GM23248 (cell line): Measurements from ENCODE around the gene MTHFD1L.

Experiments used
- EZH2 ChIP-seq: fragments of 200-600 bp; sonication (generic); IDR thresholded peaks from 2 replicates; pipeline ENCODE4 v1.6.1; 2018; ENCODE audit warnings: antibody characterized with exemption, mild to moderate bottlenecking; ENCODE audit not compliant: insufficient read depth, poor library complexity, severe bottlenecking
- EZH2phosphoT487 ChIP-seq: fragments of 200-600 bp; sonication (generic); IDR thresholded peaks from 2 replicates; pipeline ENCODE4 v1.6.1; 2018; ENCODE audit warnings: antibody characterized with exemption, moderate library complexity, mild to moderate bottlenecking, low read depth; ENCODE audit not compliant: insufficient read depth

DNA sequence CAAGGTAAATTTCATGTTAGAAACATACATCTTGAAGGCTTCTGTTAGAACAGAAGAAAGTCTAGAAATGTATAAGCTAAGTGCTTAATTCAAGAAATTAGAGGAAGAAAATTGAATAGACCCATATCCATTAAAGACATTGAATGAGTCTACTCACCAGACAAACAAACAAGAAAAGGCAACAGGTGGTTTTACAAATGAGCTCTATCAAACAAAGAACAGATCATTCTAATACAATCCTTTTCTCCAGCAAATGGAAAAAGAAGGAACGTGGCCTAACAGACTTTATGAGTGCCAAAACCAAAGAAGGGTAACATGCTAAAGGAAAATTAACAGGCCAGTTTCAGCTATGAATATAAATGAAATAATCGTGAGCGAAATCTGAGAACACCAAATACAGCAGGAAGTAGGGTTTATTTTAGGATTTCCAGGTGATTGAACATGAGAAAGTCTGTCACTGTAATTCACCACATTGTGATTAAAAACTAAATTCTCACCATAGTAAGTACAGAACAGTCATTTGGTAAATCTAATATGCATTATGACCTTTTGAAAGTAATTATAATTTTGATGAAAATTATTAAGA, 22.6 kb downstream of the MTHFD1L start:
- TF ChIP-seq EZH2 (no peak), EZH2phosphoT487 (no peak)
